Duodenal mucosa (tissue), 2 donors: Measurements from ENCODE around the gene PROCA1.

Experiments used
- H3K27ac ChIP-seq: one replicate; pipeline ENCODE4 v1.7.0; 2013; ENCODE audit warnings: low read depth, low read length
- H3K27me3 ChIP-seq, 2 donors: one replicate each; pipeline ENCODE4 v1.7.0; 2013; ENCODE audit warnings: low read length in 2 of 2, control low read depth in 1 of 2; ENCODE audit not compliant: insufficient read depth in 2 of 2, control insufficient read depth in 1 of 2
- H3K36me3 ChIP-seq, 2 donors: one replicate each; pipeline ENCODE4 v1.7.0; 2013; ENCODE audit warnings: low read length in 2 of 2, control low read depth in 1 of 2; ENCODE audit not compliant: insufficient read depth in 2 of 2, control insufficient read depth in 1 of 2
- H3K4me1 ChIP-seq, 2 donors: one replicate each; pipeline ENCODE4 v1.7.0; 2013; ENCODE audit warnings: low read length in 2 of 2, control low read depth in 1 of 2; ENCODE audit not compliant: insufficient read depth in 2 of 2, control insufficient read depth in 1 of 2
- H3K4me3 ChIP-seq, 2 donors: one replicate each; pipeline ENCODE4 v1.7.0; 2013; ENCODE audit warnings: low read length in 2 of 2, low read depth in 1 of 2
- H3K9ac ChIP-seq, 2 donors: one replicate each; pipeline ENCODE4 v1.7.0; 2013; ENCODE audit warnings: low read length in 2 of 2, low read depth in 1 of 2
- H3K9me3 ChIP-seq, 2 donors: one replicate each; pipeline ENCODE4 v1.7.0; 2013; ENCODE audit warnings: low read length in 2 of 2, control low read depth in 1 of 2; ENCODE audit not compliant: control insufficient read depth in 1 of 2

The PROCA1 gene

GRCh38 chr17:28711723-28712031, at the start of gene PROCA1:
Gene PROCA1, minus strand, starts transcription at chr17:28711888. Its CDS starts 228 bp downstream, at chr17:28711660.
- Histone ChIP-seq H3K9me3 (no peaks in the 10 kb centered on the region), H3K9ac (peak within 1 kb of the TSS; percentile 50 to 83), H3K4me1 (peaks cover 9 to 22% of the 10 kb centered on the region in 2 donors), H3K36me3 (peaks cover 0 to 8% of the 10 kb centered on the region in 2 donors), H3K27ac (peak within 1 kb of the TSS; percentile 84), H3K27me3 (no peaks in the 10 kb centered on the region), H3K4me3 (peak within 1 kb of the TSS; percentile 64 to 69)

- Histone ChIP-seq H3K4me3 (no peak overlapping the region), H3K27ac (no peak overlapping the region), H3K27me3 (no peaks in the 10 kb centered on the region), H3K9ac (no peak overlapping the region), H3K4me1 (peaks cover 8 to 11% of the 10 kb centered on the region in 2 donors), H3K9me3 (no peaks in the 10 kb centered on the region), H3K36me3 (peaks cover 31 to 70% of the 10 kb centered on the region in 2 donors)
Observed at GRCh38 chr17:28760601-28761562, 49.2 kb upstream of the PROCA1 start.

DNA sequence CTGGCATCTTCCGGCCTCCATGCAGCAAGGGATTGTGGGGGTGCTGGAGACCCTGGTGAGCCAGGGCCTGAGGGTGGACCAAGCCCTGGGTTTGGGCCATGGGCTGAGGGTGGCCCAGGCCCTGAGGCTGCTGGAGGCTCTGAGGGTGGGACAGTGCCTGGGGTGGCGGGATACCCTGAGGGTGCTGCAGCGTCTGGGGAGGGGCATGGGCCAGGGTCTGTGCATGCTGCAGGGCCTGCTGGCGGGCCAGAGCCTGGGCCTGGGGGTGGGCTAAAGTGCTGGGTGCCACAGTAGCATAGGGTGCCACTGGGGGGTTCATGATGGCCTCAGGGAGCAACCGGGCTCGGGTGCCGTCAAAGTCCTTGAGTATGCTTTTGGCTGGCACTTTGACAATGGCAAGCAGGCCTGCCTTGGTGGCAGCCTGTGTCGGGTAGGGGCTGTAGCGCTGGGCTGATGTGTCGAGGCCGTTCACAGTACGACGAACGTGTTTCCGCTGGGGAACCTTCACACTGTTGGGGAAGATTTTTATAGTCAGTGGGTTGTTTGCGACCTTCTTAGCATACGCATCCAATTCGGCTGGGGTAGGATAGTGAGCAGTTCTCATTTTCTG, 47.7 kb upstream of the PROCA1 start:
- Histone ChIP-seq H3K9ac (no peak overlapping the region), H3K27me3 (no peaks in the 10 kb centered on the region), H3K9me3 (no peaks in the 10 kb centered on the region), H3K4me3 (no peak overlapping the region), H3K27ac (no peak overlapping the region), H3K36me3 (peaks cover 24 to 58% of the 10 kb centered on the region in 2 donors), H3K4me1 (peaks cover 8 to 11% of the 10 kb centered on the region in 2 donors)

GRCh38 chr17:28758411-28759121, 46.9 kb upstream of the PROCA1 start:
- peaks cover 7 to 11% of the 10 kb centered on the region in 2 donors for H3K4me1 ChIP-seq
- no peak overlapping the region for H3K4me3 ChIP-seq
- H3K9ac ChIP-seq = no peak overlapping the region
- H3K27ac ChIP-seq = no peak overlapping the region
- H3K36me3 ChIP-seq = peaks cover 24 to 57% of the 10 kb centered on the region in 2 donors
- H3K27me3 ChIP-seq = no peaks in the 10 kb centered on the region
- no peaks in the 10 kb centered on the region for H3K9me3 ChIP-seq

DNA sequence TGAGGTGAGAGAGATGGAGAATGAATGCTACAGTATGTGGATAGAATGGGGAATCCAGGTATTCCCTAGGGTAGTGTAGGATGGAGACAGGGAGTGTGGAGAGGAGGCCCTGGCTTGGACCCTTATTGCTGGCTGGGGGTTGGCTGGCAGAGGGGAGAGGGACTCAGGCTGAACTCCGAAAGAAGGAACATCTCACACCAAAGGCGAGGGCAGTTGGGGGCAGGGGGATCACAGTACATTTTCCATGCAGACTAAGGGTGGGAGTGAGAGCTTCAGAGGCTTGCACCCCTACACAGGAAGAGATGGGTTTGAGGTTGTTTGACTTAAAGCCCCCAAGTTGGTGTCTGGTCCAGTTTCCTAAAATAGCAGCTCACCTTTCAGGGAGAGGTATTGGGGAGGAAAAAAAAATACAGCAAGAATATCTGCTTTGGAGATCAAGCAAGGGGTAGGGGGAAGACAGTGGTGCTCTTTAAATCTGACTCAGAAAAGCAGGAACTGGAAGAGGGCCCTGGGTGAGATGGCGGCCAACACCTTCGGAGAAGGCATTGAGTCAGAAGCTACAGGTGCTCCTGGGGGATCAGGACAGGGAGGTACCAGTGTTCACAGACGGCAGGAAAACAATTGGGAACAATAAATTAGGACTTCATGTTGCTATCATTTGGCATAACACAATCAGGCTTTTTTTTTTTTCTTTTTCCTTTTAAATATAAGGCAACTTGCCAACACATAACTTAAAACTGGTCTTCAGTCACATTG, 44.5 kb upstream of the PROCA1 start:
- no peaks in the 10 kb centered on the region for H3K27me3 ChIP-seq
- H3K4me3 ChIP-seq = no peak overlapping the region
- peaks cover 0 to 2% of the 10 kb centered on the region in 2 donors for H3K4me1 ChIP-seq
- H3K9ac ChIP-seq = no peak overlapping the region
- no peak overlapping the region for H3K27ac ChIP-seq
- H3K9me3 ChIP-seq = no peaks in the 10 kb centered on the region
- peaks cover 24 to 46% of the 10 kb centered on the region in 2 donors for H3K36me3 ChIP-seq

DNA sequence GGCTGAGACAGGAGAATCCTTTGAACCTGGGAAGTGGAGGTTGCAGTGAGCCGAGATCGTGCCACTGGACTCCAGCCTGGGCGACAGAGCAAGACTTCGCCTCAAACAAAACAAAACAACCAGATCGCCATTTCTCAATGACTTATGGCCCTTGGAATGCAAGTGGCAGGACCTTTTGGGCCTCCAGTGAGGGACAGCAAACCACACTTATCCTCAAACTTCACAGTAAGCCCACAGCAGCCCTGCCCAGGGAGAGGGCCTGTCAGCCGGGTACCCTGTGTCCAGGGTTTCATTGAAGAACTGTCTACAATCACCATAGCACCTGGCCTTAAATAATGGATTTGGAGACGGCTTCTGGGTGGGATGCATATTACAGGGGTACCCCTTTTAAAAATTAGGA, 43.8 kb upstream of the PROCA1 start:
- H3K9ac ChIP-seq = no peak overlapping the region
- no peaks in the 10 kb centered on the region for H3K27me3 ChIP-seq
- no peak overlapping the region for H3K27ac ChIP-seq
- no peak overlapping the region for H3K4me3 ChIP-seq
- peaks cover 24 to 50% of the 10 kb centered on the region in 2 donors for H3K36me3 ChIP-seq
- no peaks in the 10 kb centered on the region for H3K9me3 ChIP-seq
- peaks cover 1 to 2% of the 10 kb centered on the region in 2 donors for H3K4me1 ChIP-seq

DNA sequence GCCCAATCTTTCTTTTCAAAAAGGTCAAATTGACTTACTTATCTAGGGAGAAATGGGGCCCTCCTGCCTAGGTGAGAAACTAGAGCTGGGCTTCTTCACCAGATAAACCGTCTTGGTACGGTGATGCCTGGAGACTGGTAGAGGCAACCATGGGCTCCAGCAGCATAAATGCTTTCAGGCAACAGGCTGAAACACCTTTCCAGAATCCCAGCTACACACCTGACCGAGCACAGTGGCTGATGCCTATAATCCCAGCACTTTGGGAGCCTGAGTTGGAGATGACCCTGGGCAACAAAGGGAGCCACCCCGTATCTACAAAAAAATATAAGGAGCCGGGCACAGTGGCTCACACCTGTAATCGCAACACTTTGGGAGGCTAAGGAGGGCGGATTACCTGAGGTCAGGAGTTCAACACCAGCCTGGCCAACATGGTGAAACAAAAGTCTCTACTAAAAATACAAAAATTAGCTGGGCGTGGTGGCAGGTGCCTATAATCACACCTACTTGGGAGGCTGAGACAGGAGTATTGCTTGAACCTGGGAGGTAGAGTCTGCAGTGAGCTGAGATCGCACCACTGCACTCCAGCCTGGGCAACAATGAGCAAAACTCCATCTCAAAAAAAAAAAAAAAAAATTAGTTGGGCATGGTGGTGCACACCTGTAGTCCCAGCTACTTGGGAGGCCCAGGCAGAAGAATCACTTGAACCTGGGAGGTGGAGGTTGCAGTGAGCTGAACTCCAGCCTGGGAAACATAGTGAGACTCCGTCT, 40.1 kb upstream of the PROCA1 start:
- H3K36me3 ChIP-seq = peaks cover 20 to 45% of the 10 kb centered on the region in 2 donors

DNA sequence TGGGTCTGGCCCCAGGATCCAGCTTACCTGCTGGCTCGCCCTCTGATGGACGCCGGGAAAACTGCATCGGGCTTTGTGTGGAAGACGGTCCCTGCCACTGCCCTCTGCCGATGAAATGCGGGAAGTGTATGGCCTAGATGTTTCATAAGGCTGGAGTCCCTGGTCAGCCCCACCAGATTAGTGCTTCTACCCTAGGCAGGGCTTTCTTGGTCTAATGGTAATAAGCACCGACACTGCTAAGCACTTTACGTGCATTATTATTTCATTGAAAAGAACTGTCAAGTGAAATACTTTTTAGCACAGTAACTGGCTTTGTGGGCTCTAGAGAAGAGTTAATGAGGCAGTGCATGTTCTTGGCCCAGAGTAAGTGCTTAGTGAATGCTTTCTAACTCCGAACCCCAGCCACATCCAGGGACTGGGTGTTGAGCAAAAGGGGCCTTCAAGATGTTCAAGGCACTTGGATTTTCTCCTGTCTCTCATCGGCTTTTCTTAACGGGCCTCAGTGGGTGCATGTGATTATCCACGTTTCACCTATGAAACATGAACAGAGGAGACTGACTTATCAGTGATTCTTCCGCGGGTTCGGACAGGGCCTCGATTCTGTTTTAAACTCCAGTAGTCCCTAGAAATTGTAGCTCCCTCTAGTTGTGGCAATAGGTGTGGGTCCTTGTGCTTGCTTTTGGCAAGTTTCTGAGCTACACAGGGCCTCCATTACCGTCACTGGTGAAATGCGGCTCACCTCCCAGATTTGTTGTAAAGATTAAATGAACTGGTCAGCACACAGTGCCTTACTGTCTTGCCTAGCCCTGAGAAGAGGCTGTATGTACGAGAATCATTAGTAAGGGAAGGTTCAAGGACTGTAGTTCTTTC, 38.7 kb upstream of the PROCA1 start:
- H3K9me3 ChIP-seq = no peaks in the 10 kb centered on the region
- H3K4me1 ChIP-seq = peaks cover 40 to 49% of the 10 kb centered on the region in 2 donors
- H3K9ac ChIP-seq = no peak overlapping the region
- H3K27ac ChIP-seq = no peak overlapping the region
- peaks cover 20 to 38% of the 10 kb centered on the region in 2 donors for H3K36me3 ChIP-seq
- no peaks in the 10 kb centered on the region for H3K27me3 ChIP-seq
- H3K4me3 ChIP-seq = no peak overlapping the region

More for the DNA sequence above, 40.1 kb upstream of the PROCA1 start:
- Histone ChIP-seq H3K4me3 (no peak overlapping the region), H3K9me3 (no peaks in the 10 kb centered on the region), H3K27ac (no peak overlapping the region), H3K9ac (no peak overlapping the region), H3K27me3 (no peaks in the 10 kb centered on the region), H3K4me1 (peaks cover 26 to 37% of the 10 kb centered on the region in 2 donors)
